GM12801 (cell line): ENCODE data around the gene RGS3.

Experiments used
- TF ChIP-seq, protein P1 (sequence below): IDR thresholded peaks from one replicate; pipeline ENCODE4 v1.5.1; 2011; ENCODE audit warnings: control low read depth; ENCODE audit not compliant: insufficient read length; ENCODE audit errors: extremely low read depth

Gene RGS3

GRCh38 chr9:113463418-113464285 lies at the start of gene RGS3:
RGS3 (plus strand) TSS chr9:113463727; CDS start chr9:113463803, 76 bp downstream.
- TF ChIP-seq, protein P1, sequence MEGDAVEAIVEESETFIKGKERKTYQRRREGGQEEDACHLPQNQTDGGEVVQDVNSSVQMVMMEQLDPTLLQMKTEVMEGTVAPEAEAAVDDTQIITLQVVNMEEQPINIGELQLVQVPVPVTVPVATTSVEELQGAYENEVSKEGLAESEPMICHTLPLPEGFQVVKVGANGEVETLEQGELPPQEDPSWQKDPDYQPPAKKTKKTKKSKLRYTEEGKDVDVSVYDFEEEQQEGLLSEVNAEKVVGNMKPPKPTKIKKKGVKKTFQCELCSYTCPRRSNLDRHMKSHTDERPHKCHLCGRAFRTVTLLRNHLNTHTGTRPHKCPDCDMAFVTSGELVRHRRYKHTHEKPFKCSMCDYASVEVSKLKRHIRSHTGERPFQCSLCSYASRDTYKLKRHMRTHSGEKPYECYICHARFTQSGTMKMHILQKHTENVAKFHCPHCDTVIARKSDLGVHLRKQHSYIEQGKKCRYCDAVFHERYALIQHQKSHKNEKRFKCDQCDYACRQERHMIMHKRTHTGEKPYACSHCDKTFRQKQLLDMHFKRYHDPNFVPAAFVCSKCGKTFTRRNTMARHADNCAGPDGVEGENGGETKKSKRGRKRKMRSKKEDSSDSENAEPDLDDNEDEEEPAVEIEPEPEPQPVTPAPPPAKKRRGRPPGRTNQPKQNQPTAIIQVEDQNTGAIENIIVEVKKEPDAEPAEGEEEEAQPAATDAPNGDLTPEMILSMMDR = no peak

- TF ChIP-seq, protein P1 = no peak
Observed at GRCh38 chr9:113416149-113416721, 47.3 kb upstream of the RGS3 start.

DNA sequence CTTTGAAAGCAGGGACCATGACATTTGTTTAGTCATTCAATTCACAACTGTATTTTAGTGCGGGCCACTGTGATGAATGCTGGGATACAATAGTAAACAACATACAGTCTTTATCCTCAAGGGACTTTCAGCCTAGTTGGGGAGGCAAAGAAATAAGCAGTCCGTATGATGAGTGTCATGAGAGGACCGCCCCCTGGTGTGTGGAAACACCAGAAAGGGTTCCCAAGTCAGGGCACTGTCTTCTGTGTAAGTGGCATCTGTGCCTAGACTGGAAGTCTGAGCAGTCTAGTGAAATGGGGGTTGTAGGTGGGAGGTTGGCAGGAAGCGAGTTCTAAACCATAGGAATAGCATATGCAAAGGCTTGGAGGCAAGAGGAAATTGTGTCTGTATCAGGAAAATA lies 46.2 kb upstream of the RGS3 start:
- TF ChIP-seq, protein P1 = no peak

DNA sequence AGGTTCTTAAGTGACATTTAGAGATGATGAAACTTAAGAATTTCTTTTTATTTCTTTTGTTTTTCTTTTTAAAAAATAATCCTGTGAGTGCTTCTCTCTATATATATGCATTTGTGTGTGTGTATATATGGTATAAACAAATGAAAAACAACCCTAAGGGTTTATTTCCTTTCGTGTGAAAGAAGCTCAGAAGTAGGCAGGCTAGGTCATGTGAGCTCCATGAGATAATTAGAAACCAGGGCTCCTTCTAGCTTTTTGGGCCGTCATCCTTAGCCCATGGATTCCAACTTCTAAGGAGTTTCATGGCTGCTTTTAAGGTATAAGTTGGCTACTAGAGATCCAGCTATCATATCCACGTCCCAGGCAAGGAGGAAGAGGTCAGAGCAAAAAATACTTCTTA lies 41.8 kb upstream of the RGS3 start:
- TF ChIP-seq, protein P1 = no peak

DNA sequence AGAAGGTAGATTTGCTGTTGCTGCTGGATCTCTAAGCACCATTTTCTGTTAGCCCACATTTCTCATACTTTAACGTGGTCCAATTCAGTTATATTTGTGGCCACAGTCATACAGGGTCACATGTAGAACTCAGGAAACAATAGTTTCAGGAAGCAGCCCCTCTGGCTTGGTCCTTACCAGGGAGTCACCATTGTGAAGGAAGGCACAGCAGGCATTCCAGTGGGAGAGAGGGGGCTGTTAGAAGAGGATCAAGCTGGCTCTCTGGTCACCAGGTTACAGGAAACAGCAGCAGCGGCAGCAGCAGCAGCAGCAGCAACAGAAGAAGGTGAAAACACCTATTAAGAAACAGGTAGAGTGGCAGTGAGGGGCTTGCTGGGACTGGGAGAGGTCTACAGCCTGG lies 38.5 kb upstream of the RGS3 start:
- TF ChIP-seq, protein P1 = no peak

- TF ChIP-seq, protein P1 = no peak
Observed at GRCh38 chr9:113426701-113427100, 36.8 kb upstream of the RGS3 start.

DNA sequence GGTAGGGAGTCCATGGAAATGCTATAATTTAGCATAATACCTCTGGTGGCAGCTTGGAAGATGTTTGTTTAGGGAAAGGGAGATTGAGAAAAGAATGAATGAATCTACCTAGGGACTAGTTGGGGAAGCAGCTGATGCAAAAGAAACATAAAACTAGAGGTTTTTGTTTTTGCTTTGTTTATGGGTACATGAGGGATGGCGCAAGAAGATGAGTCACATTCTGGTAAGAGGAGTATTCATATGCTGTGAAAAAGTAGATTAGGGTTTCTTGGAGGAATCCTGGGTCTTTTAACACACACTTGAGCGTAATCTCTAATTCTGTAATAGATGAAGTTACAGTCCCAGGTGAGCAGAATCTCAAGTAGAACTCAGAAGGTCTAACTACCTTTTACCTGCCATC lies 35.9 kb upstream of the RGS3 start:
- TF ChIP-seq, protein P1 = no peak
